ENCODE results near the gene ROCK2.
"Not testable (repeated sequence)": the region's sequence is repeated elsewhere in the genome, so short reads cannot be mapped to it uniquely, and the experiment has no call there.

Gene ROCK2

GRCh38 chr2:11168488-11168887, 175.9 kb downstream of the ROCK2 start:
- DNase-seq = no peak

GRCh38 chr2:11166476-11166875, 178.0 kb downstream of the ROCK2 start:
- DNase-seq = no peak

GRCh38 chr2:11165046-11165445, 179.4 kb downstream of the ROCK2 start:
- not testable (repeated sequence) for DNase-seq

GRCh38 chr2:11163439-11164317, 180.8 kb downstream of the ROCK2 start:
- DNase-seq = no peak

- no peak for DNase-seq
These were observed 182.7 kb downstream of the ROCK2 start for GRCh38 chr2:11161747-11162146.

- DNase-seq = no peak
These were observed 183.5 kb downstream of the ROCK2 start for GRCh38 chr2:11160731-11161455.

GRCh38 chr2:11160256-11160655, 184.2 kb downstream of the ROCK2 start:
- no peak for DNase-seq

- no peak for DNase-seq
These were observed 184.8 kb downstream of the ROCK2 start for GRCh38 chr2:11159574-11160170.

- no peak for DNase-seq
These were observed 185.4 kb downstream of the ROCK2 start for GRCh38 chr2:11158916-11159573.

- no peak for DNase-seq
These were observed 186.7 kb downstream of the ROCK2 start for GRCh38 chr2:11157731-11158130.

- DNase-seq = no peak
These were observed 187.1 kb downstream of the ROCK2 start for GRCh38 chr2:11157296-11157695.

GRCh38 chr2:11156396-11157075, 187.9 kb downstream of the ROCK2 start:
- no peak for DNase-seq

- peak in 3 of 4 experiments; percentile 51 to 80 (median 65) for DNase-seq
These were observed 188.9 kb downstream of the ROCK2 start, which contains the start of gene SLC66A3 for GRCh38 chr2:11155381-11156035. Gene SLC66A3 (plus strand): TSS chr2:11155467. CDS start chr2:11155547, 80 bp downstream.

GRCh38 chr2:11154923-11155380, 189.5 kb downstream of the ROCK2 start:
- peak; percentile 98 to 100 (median 98) for DNase-seq

- no peak for DNase-seq
These were observed 190.2 kb downstream of the ROCK2 start for GRCh38 chr2:11154016-11154922.

- no peak for DNase-seq
These were observed 191.8 kb downstream of the ROCK2 start for GRCh38 chr2:11152591-11152990.

GRCh38 chr2:11147263-11147662, 197.2 kb downstream of the ROCK2 start:
- no peak for DNase-seq

GRCh38 chr2:11146076-11146475, 198.4 kb downstream of the ROCK2 start:
- DNase-seq = no peak

- DNase-seq = no peak
These were observed 199.1 kb downstream of the ROCK2 start for GRCh38 chr2:11145350-11145749.

GRCh38 chr2:11144738-11145079, 199.7 kb downstream of the ROCK2 start:
- DNase-seq = no peak
